ENCODE results near the gene CNDP2.

The CNDP2 gene

DNA sequence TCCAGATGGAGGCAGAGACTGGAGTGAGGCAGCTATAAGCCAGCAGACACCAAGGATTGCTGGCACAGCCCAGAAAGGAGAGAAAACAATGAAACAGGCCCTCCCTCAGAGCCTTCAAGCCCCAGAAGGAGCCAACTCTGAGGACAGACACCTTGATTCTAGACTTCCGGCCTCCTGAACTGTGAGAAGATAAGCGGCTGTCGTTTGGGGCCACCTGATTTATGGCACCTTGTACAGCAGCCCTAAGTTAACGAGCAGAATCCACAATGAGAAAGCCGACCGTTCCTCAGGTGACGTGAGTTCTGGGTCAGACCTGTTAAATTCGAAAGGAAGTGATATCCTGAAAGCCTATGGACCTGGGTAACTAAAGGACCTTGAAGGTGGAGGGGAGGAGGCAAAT is 7.3 kb upstream of the CNDP2 start:
- Histone ChIP-seq H4K20me1 (ENCODE audit: control insufficient read depth, insufficient read depth, low read depth, low read length) (no peaks in the 10 kb centered on the region), H3K4me1 (ENCODE audit: control insufficient read depth, low read length) (no peaks in the 10 kb centered on the region), H3K27me3 (ENCODE audit: control insufficient read depth, low read length) (peaks cover 24% of the 10 kb centered on the region), H3K79me2 (ENCODE audit: control insufficient read depth, low read length) (no peaks in the 10 kb centered on the region), H3K9me3 (ENCODE audit: control insufficient read depth, insufficient read depth, low read length) (no peaks in the 10 kb centered on the region), H3K36me3 (ENCODE audit: control insufficient read depth, low read length) (no peaks in the 10 kb centered on the region), H3F3A (ENCODE audit: control insufficient read depth, insufficient read depth) (no peaks in the 10 kb centered on the region), H3K9me2 (replicated peaks; ENCODE audit: control insufficient read depth, low read length) (no peaks in the 10 kb centered on the region), H3K27ac (ENCODE audit: low read depth, low read length) (no peak overlapping the region), H3K4me2 (ENCODE audit: low read length) (no peak overlapping the region), H3K4me3 (ENCODE audit: low read length) (no peak overlapping the region)
- TF ChIP-seq, protein P1, sequence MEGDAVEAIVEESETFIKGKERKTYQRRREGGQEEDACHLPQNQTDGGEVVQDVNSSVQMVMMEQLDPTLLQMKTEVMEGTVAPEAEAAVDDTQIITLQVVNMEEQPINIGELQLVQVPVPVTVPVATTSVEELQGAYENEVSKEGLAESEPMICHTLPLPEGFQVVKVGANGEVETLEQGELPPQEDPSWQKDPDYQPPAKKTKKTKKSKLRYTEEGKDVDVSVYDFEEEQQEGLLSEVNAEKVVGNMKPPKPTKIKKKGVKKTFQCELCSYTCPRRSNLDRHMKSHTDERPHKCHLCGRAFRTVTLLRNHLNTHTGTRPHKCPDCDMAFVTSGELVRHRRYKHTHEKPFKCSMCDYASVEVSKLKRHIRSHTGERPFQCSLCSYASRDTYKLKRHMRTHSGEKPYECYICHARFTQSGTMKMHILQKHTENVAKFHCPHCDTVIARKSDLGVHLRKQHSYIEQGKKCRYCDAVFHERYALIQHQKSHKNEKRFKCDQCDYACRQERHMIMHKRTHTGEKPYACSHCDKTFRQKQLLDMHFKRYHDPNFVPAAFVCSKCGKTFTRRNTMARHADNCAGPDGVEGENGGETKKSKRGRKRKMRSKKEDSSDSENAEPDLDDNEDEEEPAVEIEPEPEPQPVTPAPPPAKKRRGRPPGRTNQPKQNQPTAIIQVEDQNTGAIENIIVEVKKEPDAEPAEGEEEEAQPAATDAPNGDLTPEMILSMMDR (IDR thresholded peaks at IDR 0.05; ENCODE audit: low read depth, low read length, poor library complexity, severe bottlenecking) = no peak
- TF ChIP-seq EZH2phosphoT487 (IDR thresholded peaks at IDR 0.05; ENCODE audit: borderline replicate concordance, low read length) = no peak

DNA sequence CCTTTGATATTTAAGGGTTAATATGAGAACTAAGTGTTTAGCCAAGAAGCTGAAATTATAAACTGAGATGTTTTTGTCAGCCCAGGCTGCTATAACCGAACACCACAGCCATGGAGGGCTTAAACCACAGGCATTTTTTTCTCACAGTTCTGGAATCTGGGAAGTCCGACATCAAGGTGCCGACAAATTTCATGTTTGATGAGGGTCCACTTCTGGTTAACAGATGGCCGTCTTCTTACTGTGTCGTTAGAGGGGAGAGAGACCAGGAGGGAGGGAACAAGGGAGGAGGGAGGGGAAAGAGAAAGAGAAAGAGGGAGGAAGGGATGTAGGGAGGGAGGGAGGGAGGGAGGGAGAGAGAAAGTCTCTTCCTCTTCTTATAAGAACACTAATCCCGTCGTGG is 6.5 kb upstream of the CNDP2 start:
- Histone ChIP-seq H3K4me3 (ENCODE audit: low read length) (no peak overlapping the region), H3F3A (ENCODE audit: control insufficient read depth, insufficient read depth) (peaks cover 7% of the 10 kb centered on the region; the same call in 1 of the 2 replicates)

DNA sequence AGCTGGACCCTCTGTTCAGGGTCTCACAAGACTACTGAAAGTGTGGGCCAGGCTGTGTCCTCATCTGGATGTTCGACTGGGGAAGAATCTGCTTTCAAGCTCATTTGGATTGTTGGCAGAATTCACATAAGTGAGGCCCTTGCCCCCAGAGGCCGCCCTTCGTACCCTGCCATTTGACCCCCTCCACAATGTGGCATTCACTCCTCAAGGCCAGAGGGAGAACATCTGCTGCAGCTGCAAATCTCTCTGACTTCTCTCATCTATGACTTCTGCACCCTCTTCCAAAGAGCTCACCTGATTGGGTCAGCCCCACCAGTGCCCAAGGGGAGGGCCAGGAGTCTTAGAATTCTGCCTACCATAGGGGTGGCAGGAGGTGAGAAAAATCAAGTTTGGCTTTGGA is 3.9 kb upstream of the CNDP2 start:
- H3K4me2 ChIP-seq (ENCODE audit: low read length) = no peak overlapping the region
- no peaks in the 10 kb centered on the region for H3K9me3 ChIP-seq (ENCODE audit: control insufficient read depth, insufficient read depth, low read length)
- peaks cover 23% of the 10 kb centered on the region for H3K27me3 ChIP-seq (ENCODE audit: control insufficient read depth, low read length)
- peaks cover 5% of the 10 kb centered on the region for H3K4me1 ChIP-seq (ENCODE audit: control insufficient read depth, low read length)
- no peak for TF ChIP-seq EZH2phosphoT487 (IDR thresholded peaks at IDR 0.05; ENCODE audit: borderline replicate concordance, low read length)
- TF ChIP-seq, protein P1 (IDR thresholded peaks at IDR 0.05; ENCODE audit: low read depth, low read length, poor library complexity, severe bottlenecking) = no peak
- no peaks in the 10 kb centered on the region for H4K20me1 ChIP-seq (ENCODE audit: control insufficient read depth, insufficient read depth, low read depth, low read length)
- no peaks in the 10 kb centered on the region for H3K9me2 ChIP-seq (replicated peaks; ENCODE audit: control insufficient read depth, low read length)
- peaks cover 12% of the 10 kb centered on the region for H3F3A ChIP-seq (ENCODE audit: control insufficient read depth, insufficient read depth)
- H3K36me3 ChIP-seq (ENCODE audit: control insufficient read depth, low read length) = no peaks in the 10 kb centered on the region; the same call in 1 of the 2 replicates
- peaks cover 11% of the 10 kb centered on the region for H3K79me2 ChIP-seq (ENCODE audit: control insufficient read depth, low read length)
- no peak overlapping the region for H3K4me3 ChIP-seq (ENCODE audit: low read length)
- no peak overlapping the region for H3K27ac ChIP-seq (ENCODE audit: low read depth, low read length)

More for the DNA sequence above, 6.5 kb upstream of the CNDP2 start:
- Histone ChIP-seq H3K9me3 (ENCODE audit: control insufficient read depth, insufficient read depth, low read length) (no peaks in the 10 kb centered on the region), H3K4me2 (ENCODE audit: low read length) (no peak overlapping the region), H3K27me3 (ENCODE audit: control insufficient read depth, low read length) (peaks cover 29% of the 10 kb centered on the region), H3K9me2 (replicated peaks; ENCODE audit: control insufficient read depth, low read length) (no peaks in the 10 kb centered on the region), H4K20me1 (ENCODE audit: control insufficient read depth, insufficient read depth, low read depth, low read length) (no peaks in the 10 kb centered on the region), H3K79me2 (ENCODE audit: control insufficient read depth, low read length) (no peaks in the 10 kb centered on the region), H3K36me3 (ENCODE audit: control insufficient read depth, low read length) (no peaks in the 10 kb centered on the region), H3K4me1 (ENCODE audit: control insufficient read depth, low read length) (no peaks in the 10 kb centered on the region), H3K27ac (ENCODE audit: low read depth, low read length) (no peak overlapping the region)
- TF ChIP-seq, protein P1 (IDR thresholded peaks at IDR 0.05; ENCODE audit: low read depth, low read length, poor library complexity, severe bottlenecking) = no peak
- no peak for TF ChIP-seq EZH2phosphoT487 (IDR thresholded peaks at IDR 0.05; ENCODE audit: borderline replicate concordance, low read length)

Data from DOHH2 (cell line).